Activated T-cell treated with anti-CD3 and anti-CD28 coated beads, Interleukin-2, amount 50 U/mL, for 24 hours (primary cell): Measurements from ENCODE around the gene MCTP2.

ENCODE experiments used
- DNase-seq: peaks from one replicate; pipeline ENCODE4 v3.0.0-alpha.2; 2020
- H3K27ac Mint-ChIP-seq: 2 replicates; pipeline ENCODE4 v1.8.0; 2020; ENCODE audit warnings: mild to moderate bottlenecking, mixed read lengths
- H3K27me3 Mint-ChIP-seq: 2 replicates; pipeline ENCODE4 v1.8.0; 2020; ENCODE audit warnings: mixed read lengths
- H3K36me3 Mint-ChIP-seq: 2 replicates; pipeline ENCODE4 v1.8.0; 2020; ENCODE audit warnings: low read depth, mixed read lengths
- H3K4me1 Mint-ChIP-seq: 2 replicates; pipeline ENCODE4 v1.8.0; 2020; ENCODE audit warnings: low read depth, mixed read lengths
- H3K4me3 Mint-ChIP-seq: 2 replicates; pipeline ENCODE4 v1.8.0; 2020; ENCODE audit warnings: mild to moderate bottlenecking, moderate library complexity, mixed read lengths
- H3K9me3 Mint-ChIP-seq: 2 replicates; pipeline ENCODE4 v1.8.0; 2020; ENCODE audit warnings: mixed read lengths

Gene MCTP2

DNA sequence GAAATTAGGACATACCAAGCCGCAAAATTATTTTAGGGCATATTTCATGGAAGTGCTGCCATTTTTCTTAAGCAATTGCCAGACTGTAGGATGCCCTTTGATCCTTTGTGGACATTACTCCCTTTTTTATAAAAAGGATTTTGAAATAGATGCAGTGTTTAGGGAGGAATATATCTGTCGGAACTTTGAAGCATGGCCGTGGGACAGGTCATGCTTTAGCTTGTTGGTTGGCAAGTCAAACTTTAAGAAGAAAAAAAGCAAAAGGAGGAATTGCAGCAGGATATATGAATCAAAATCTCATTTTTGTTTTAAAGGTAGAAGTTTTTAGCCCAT, 122.1 kb downstream of the MCTP2 start:
- Mint-ChIP-seq H3K27me3 (no peaks in the 10 kb centered on the region), H3K4me1 (no peaks in the 10 kb centered on the region), H3K9me3 (no peaks in the 10 kb centered on the region), H3K36me3 (peaks cover 46% of the 10 kb centered on the region), H3K27ac (no peak overlapping the region), H3K4me3 (no peak overlapping the region)
- no peak for DNase-seq

DNA sequence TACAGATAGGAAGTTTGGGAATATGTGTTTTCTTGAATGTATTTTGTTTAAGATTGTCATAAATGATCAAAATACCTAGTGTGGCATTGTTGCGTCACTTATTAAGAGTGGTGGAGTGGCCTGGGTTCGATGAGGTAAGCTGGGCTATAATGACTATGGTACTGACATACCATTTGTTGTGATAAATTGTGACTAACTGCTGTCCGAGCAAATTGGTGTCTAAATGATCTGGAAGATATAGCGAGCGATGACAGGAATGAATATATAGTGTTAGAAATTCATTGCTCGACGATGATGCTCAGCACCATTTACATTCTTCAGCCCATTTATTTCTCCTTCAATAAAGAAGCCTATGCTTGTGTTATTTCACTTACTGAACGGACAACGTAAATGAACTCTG, 123.3 kb downstream of the MCTP2 start:
- Mint-ChIP-seq H3K27ac (no peak overlapping the region), H3K4me1 (no peaks in the 10 kb centered on the region), H3K9me3 (no peaks in the 10 kb centered on the region), H3K36me3 (peaks cover 40% of the 10 kb centered on the region), H3K4me3 (no peak overlapping the region), H3K27me3 (no peaks in the 10 kb centered on the region)
- DNase-seq = no peak

DNA sequence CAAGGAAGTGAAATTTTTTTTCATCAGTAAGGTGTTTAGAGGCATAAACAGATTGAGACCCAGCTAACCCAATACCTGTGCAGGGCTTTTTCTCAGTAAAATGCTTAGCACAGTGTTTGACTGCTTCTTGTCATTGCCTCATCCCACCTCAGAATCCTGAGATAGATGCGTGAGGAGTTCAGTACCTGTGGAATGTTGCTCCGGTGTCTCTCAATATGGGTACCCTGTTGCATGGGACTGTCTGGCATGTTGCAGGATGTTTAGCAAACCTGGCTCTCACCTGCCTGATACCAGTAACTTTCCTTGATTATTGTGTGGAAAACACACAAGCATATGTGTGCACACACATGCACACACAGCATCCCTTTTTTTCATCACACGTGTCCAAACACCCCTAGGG, 128.4 kb downstream of the MCTP2 start:
- no peak for DNase-seq
- Mint-ChIP-seq H3K27me3 (no peaks in the 10 kb centered on the region), H3K27ac (no peak overlapping the region), H3K9me3 (no peaks in the 10 kb centered on the region), H3K4me3 (no peak overlapping the region), H3K4me1 (no peaks in the 10 kb centered on the region), H3K36me3 (peaks cover 50% of the 10 kb centered on the region)

DNA sequence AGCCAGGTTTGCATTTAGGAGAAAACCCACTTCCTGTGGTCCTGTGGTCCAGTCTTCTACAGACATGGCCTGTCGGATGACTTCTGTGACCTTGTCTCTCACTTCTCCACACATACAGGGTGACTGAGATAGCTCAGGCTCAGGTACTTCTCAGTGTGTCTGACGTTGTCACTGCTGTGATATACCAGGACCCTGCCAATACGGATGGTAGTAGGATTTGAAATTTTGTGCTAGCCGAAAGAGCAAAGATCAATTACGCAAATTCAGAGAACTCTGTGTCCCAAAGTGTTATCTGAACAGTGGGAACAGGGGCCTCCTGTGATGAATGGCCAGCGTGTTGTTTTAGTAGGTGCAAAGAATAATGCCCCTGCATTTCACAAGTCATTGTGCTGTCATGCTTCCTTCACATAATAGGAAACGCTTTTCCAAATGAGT, 128.9 kb downstream of the MCTP2 start:
- Mint-ChIP-seq H3K27me3 (no peaks in the 10 kb centered on the region), H3K4me3 (no peak overlapping the region), H3K9me3 (no peaks in the 10 kb centered on the region), H3K4me1 (no peaks in the 10 kb centered on the region), H3K27ac (no peak overlapping the region), H3K36me3 (peaks cover 54% of the 10 kb centered on the region)
- no peak for DNase-seq

DNA sequence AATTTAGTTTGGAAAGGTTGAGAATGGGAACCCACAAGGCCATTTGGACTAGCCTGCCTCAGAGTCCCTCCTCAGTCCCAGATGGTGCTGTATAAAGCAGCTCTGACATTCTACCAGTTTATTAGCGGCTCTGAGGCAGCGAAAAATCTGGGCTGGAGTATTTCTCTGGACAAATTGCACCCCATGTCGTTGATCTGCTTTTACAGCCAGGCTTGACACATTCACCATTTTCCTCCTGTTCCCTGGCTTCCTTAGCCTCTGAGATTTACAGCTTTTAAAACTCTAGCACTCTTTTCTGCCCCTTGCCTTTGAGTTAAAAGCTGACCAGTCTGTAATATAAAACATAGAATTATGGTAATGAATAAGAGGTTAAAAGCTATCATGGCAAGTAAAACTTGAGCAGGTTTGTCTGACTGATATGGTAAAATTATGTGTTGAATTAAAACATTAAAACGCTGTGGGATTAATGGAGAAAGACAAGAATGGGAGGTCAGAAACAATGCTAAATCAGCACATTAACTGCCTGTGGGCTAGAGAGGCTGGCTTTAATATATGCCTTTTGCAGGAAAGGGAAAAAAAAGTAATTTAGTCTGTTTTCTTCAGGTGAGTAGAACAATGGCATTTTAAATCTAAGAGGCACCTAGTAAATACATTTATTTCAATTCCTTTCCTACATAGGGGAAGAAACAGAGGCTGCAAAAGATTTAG, 131.2 kb downstream of the MCTP2 start:
- no peak overlapping the region for H3K27ac Mint-ChIP-seq

DNA sequence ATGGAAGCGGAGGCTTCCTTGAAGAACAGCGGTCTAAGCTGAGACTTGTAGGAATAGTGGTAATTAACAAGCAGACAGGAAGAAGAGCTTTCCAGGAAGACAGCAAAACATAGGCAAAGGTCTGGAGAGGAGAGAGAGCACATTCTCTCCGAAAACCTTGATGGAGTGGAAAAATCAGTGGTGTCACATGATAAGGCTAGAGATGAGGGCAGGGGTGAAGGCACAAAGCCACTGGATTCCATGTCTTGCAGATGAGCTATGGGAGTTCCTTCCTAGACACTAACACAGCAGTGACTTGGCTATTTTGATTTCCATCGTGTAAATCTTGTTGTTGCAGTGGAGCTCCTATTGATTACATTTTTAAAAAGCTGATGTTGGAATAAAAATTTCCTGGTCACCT, 132.0 kb downstream of the MCTP2 start:
- Mint-ChIP-seq H3K4me1 (no peaks in the 10 kb centered on the region), H3K36me3 (peaks cover 58% of the 10 kb centered on the region), H3K4me3 (no peak overlapping the region), H3K27me3 (no peaks in the 10 kb centered on the region), H3K27ac (no peak overlapping the region), H3K9me3 (no peaks in the 10 kb centered on the region)
- no peak for DNase-seq

More for the DNA sequence above, 131.2 kb downstream of the MCTP2 start:
- Mint-ChIP-seq H3K4me3 (no peak overlapping the region), H3K27me3 (no peaks in the 10 kb centered on the region), H3K36me3 (peaks cover 52% of the 10 kb centered on the region), H3K4me1 (no peaks in the 10 kb centered on the region), H3K9me3 (no peaks in the 10 kb centered on the region)
- DNase-seq = no peak

DNA sequence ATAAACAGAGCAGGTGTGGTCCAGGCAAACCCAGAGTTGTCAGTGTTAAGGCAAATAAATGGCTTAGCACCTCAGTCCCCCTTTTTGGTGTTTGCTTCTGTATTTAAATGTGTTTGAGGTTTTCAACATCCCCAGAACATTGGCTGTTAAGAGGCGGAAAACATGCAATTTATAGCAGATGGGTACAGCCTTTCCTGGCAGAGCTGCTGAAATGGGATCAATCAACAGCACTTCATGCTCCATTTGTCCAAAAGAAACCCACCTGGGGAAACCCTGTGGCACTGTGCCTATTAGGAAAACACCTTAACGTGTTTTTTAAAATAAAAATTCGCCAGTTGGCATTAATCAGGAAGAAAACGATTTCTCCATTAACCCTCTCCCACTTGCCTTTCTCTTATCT, 135.4 kb downstream of the MCTP2 start:
- H3K27ac Mint-ChIP-seq = no peak overlapping the region
- no peak for DNase-seq
- no peaks in the 10 kb centered on the region for H3K9me3 Mint-ChIP-seq
- no peaks in the 10 kb centered on the region for H3K27me3 Mint-ChIP-seq
- H3K36me3 Mint-ChIP-seq = peaks cover 67% of the 10 kb centered on the region
- no peak overlapping the region for H3K4me3 Mint-ChIP-seq
- no peaks in the 10 kb centered on the region for H3K4me1 Mint-ChIP-seq

DNA sequence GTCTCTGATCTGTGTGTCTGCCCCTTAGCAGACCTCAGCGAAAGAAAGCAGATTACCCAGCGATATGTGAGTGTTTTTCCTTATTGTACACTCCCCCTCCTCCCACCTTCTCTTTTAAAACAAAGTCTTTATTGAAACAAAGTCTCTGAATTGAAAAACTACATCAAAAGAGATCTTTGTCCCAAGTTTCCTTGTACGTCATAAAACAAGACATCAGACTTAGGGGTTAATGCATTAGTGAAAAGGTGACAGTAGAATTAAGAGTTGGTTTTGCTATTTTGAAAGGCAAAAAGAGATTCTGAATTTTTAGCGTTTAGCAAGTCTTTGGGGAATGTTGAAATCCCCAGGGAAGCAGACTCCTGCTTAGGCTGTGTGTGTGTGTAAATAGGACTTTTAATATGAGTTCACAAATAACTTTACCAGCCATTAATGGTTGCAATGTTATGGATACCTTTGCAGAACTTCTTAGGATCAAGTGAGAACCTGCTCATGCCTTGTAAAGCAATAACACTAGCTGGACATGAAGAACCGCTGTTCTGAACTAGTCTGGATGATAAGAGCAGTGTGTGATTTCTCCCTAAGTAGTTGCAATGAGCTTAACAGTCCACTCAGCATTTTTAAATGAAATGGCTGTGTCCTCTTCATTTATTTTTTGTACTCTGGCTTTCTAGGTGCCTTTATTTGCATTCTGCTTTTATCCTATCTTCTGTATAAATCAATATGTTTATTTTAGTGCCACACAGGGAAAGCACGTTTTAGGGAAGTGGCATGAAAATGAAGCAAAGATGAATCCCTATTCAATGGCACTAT, 136.6 kb downstream of the MCTP2 start:
- no peak overlapping the region for H3K4me3 Mint-ChIP-seq
- H3K27ac Mint-ChIP-seq = no peak overlapping the region
- no peaks in the 10 kb centered on the region for H3K4me1 Mint-ChIP-seq
- no peaks in the 10 kb centered on the region for H3K9me3 Mint-ChIP-seq
- no peak for DNase-seq
- H3K27me3 Mint-ChIP-seq = no peaks in the 10 kb centered on the region
- H3K36me3 Mint-ChIP-seq = peaks cover 73% of the 10 kb centered on the region

DNA sequence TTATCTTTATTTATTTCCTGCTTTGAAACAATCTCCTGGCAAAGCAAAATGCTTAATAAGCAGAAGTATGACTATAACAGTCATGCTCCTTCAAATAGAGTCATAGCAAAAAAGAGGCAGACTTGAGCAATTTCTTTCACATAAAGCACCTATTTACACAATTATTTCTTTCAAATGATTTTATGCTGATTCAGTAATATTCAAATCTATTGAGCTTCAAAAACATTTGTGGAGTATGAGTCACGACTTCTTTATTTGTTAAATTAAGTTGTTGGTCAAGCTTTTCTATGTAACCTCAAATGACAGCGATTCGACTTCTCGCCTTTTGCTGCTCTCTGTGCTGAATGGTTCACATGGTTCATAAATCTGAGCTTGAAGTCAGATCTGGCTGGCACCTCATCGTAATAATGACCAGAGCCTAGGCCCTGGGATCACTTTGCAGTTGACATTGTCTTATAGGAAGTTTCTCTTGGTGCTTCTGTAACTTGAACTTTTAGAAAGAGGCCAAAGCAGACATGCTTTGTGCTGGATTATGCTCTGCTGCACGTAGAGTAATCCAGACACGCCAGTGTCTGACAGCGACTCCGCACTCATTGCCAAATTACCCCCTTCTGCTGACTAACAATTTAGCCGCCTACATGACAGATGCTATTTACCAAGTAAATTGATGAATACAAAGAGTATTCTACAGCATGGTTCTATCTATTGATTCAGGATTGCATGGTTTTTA, 139.0 kb downstream of the MCTP2 start:
- Mint-ChIP-seq H3K4me1 (no peaks in the 10 kb centered on the region), H3K27ac (no peak overlapping the region), H3K9me3 (no peaks in the 10 kb centered on the region), H3K36me3 (peaks cover 73% of the 10 kb centered on the region), H3K27me3 (no peaks in the 10 kb centered on the region), H3K4me3 (no peak overlapping the region)
- DNase-seq = no peak

DNA sequence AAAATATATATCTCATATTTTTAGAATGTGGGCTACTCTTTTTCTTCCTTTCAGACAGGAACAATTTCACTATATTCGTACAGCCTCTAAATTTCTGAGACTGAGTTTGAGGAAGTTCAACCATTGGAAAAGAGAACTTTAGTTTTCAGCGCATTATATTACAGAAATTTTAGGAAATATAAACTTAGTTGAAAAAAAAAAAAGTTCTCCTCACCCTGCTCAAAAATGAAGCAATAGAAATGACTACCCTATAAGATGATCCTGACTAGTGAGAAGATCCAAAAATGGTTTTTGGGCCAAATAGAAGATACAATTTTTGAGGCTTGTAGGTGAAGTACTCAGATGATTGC, 139.6 kb downstream of the MCTP2 start:
- Mint-ChIP-seq H3K9me3 (no peaks in the 10 kb centered on the region), H3K27ac (no peak overlapping the region), H3K27me3 (no peaks in the 10 kb centered on the region), H3K36me3 (peaks cover 74% of the 10 kb centered on the region), H3K4me1 (no peaks in the 10 kb centered on the region), H3K4me3 (no peak overlapping the region)
- DNase-seq = no peak

DNA sequence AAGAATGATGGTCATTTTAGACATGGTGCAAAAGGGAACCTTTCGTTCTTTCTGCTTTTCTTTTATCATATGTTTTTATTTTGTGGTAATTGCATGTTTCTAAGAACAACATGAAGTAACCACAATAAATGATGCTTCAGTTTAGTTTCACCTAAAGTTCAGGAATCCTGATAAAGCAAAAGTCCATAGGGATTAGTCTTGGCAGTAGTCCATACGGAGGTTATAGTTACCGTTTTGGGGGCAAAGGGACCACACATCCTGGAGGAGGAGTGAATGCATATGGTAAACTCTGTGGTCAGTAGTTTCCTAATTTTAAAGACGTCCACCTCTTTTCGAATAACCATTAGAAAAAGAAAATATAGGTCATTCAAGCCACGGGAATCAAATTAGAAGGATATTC, 141.5 kb downstream of the MCTP2 start:
- no peaks in the 10 kb centered on the region for H3K9me3 Mint-ChIP-seq
- DNase-seq = no peak
- H3K27ac Mint-ChIP-seq = no peak overlapping the region
- H3K4me3 Mint-ChIP-seq = no peak overlapping the region
- no peaks in the 10 kb centered on the region for H3K27me3 Mint-ChIP-seq
- H3K4me1 Mint-ChIP-seq = no peaks in the 10 kb centered on the region
- H3K36me3 Mint-ChIP-seq = peaks cover 74% of the 10 kb centered on the region

DNA sequence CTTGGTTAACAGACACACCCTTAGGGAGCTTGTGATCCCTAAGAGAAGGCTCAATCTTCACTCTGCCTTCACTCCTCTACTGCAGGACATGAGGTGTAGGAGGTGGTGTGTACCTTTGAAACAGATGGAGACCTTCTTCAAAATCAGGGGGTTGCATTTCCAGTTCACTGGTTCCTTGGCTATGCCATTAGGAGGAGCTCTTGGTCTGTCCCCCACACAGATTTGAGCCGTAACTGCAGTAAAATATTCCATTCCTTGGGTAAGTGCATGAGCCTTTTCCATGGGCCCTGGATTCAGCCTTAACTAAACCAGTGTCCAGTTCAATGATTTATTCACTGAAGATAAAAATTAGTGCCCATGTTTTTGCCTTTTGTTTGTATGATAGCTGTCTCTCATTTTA, 144.6 kb downstream of the MCTP2 start:
- Mint-ChIP-seq H3K27me3 (no peaks in the 10 kb centered on the region), H3K4me1 (no peaks in the 10 kb centered on the region), H3K4me3 (no peak overlapping the region), H3K27ac (no peak overlapping the region), H3K36me3 (peaks cover 52% of the 10 kb centered on the region), H3K9me3 (no peaks in the 10 kb centered on the region)
- DNase-seq = no peak

DNA sequence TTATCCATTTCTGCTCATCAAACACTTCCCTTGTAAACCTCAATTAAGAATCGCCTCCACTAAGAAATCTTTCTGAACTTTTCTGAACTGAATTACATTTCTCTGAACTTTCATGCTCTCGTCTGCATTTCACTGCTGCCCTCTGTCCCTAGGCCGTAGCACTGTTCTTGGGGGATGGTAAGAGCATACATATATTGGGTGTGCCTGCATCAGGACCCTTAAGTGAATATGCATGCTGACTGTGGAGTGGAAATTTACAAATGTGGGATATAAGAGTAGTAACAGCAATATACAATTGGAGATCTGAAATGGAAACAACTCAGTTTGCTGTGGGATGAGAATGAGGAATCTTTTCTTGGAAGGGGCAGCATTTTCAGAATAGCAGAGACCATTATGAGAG, 148.6 kb downstream of the MCTP2 start:
- H3K27me3 Mint-ChIP-seq = no peaks in the 10 kb centered on the region
- no peaks in the 10 kb centered on the region for H3K9me3 Mint-ChIP-seq
- no peaks in the 10 kb centered on the region for H3K4me1 Mint-ChIP-seq
- H3K27ac Mint-ChIP-seq = no peak overlapping the region
- peaks cover 52% of the 10 kb centered on the region for H3K36me3 Mint-ChIP-seq
- no peak overlapping the region for H3K4me3 Mint-ChIP-seq
- DNase-seq = no peak

DNA sequence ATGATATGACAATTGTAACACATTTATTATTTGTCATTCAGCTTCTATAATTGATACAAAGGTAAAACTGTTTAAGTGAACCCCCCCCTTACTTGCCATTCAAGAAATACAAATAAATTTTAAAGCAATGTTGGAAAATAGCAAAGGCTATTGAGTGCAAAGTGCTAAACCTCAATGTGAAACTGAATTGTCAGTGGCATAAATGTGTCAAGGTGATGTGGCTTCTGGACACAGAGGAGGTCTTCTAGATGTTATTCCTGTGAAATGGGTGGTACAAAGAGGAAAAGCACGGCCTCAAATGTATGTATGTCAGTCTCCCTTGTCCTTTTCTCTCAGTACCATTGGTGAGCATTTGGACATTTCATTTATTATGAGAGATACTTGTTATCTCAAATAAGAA, 149.4 kb downstream of the MCTP2 start:
- H3K27me3 Mint-ChIP-seq = no peaks in the 10 kb centered on the region
- no peaks in the 10 kb centered on the region for H3K9me3 Mint-ChIP-seq
- no peak overlapping the region for H3K4me3 Mint-ChIP-seq
- H3K36me3 Mint-ChIP-seq = peaks cover 59% of the 10 kb centered on the region
- no peak for DNase-seq
- no peaks in the 10 kb centered on the region for H3K4me1 Mint-ChIP-seq
- no peak overlapping the region for H3K27ac Mint-ChIP-seq

DNA sequence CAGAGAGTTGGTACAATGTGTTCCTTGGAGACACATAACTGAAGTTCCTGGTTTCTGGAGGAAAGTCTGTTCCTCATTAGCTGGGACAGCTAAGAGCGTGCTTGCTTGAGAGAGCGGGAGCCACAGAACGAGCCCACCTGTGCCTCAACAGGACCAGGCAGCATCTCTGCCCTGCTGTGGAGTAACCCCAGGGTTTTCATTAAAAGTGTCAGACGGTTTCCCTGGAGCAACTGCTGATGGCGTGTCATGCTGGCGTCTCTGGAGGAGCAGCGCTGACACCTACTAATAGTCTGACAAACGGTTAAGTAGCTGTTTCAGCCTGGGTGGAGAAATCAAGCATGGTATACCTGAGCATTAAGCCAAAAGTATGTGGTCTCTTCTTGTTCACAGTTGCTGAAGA, 150.0 kb downstream of the MCTP2 start:
- Mint-ChIP-seq H3K27ac (no peak overlapping the region), H3K36me3 (peaks cover 59% of the 10 kb centered on the region)

More for the DNA sequence above, 150.0 kb downstream of the MCTP2 start:
- Mint-ChIP-seq H3K27me3 (no peaks in the 10 kb centered on the region), H3K9me3 (no peaks in the 10 kb centered on the region), H3K4me1 (no peaks in the 10 kb centered on the region), H3K4me3 (no peak overlapping the region)
- DNase-seq = no peak
